Skeletal muscle cell (primary cell): ENCODE results near the gene ZNF613.
A peak's percentile ranks its signal among the peaks of the same experiment; 100 is the strongest.
"Not testable (repeated sequence)": the region's sequence is repeated elsewhere in the genome, so short reads cannot be mapped to it uniquely, and the experiment has no call there.

ENCODE experiments used
- DNase-seq: peaks from one replicate; pipeline ENCODE4 v3.0.0-alpha.2; 2010; ENCODE audit warnings: low read depth
- H3K4me3 ChIP-seq: 2 replicates; pipeline ENCODE4 v1.5.1; 2011; ENCODE audit warnings: low read depth, mild to moderate bottlenecking, control low read depth, low read length, moderate library complexity

Gene ZNF613

GRCh38 chr19:51927859-51928258 is 587 bp downstream of the ZNF613 start:
- H3K4me3 ChIP-seq = peak overlapping the region; percentile 87

GRCh38 chr19:51931921-51932320 is 4.6 kb downstream of the ZNF613 start:
- no peak for DNase-seq
- H3K4me3 ChIP-seq = no peak overlapping the region

More at GRCh38 chr19:51927859-51928258, 587 bp downstream of the ZNF613 start:
- DNase-seq = no peak

GRCh38 chr19:51938936-51939335 is 11.7 kb downstream of the ZNF613 start:
- DNase-seq = no peak
- no peak overlapping the region for H3K4me3 ChIP-seq

GRCh38 chr19:51944798-51945552 is 17.7 kb downstream of the ZNF613 start:
- DNase-seq = no peak
- no peak overlapping the region for H3K4me3 ChIP-seq

GRCh38 chr19:51946602-51947001 is 19.3 kb downstream of the ZNF613 start:
- no peak overlapping the region for H3K4me3 ChIP-seq
- no peak for DNase-seq

- DNase-seq = peak; percentile 12
- peak overlapping the region; percentile 47 for H3K4me3 ChIP-seq
These were observed 21.7 kb downstream of the ZNF613 start for GRCh38 chr19:51948975-51949374.

GRCh38 chr19:51957846-51958245 is 30.6 kb downstream of the ZNF613 start:
- not testable (repeated sequence) for H3K4me3 ChIP-seq, DNase-seq

GRCh38 chr19:51959791-51960190 is 32.5 kb downstream of the ZNF613 start:
- no peak overlapping the region for H3K4me3 ChIP-seq
- DNase-seq = no peak

- not testable (repeated sequence) for H3K4me3 ChIP-seq, DNase-seq
These were observed 33.5 kb downstream of the ZNF613 start for GRCh38 chr19:51960621-51961233.

- DNase-seq = no peak
- H3K4me3 ChIP-seq = no peak overlapping the region
These were observed 38.3 kb downstream of the ZNF613 start for GRCh38 chr19:51965583-51965982.

GRCh38 chr19:51970718-51971117 is 43.4 kb downstream of the ZNF613 start:
- no peak overlapping the region for H3K4me3 ChIP-seq
- no peak for DNase-seq

GRCh38 chr19:51971624-51972023 is 44.4 kb downstream of the ZNF613 start:
- no peak for DNase-seq
- no peak overlapping the region for H3K4me3 ChIP-seq

GRCh38 chr19:51975787-51976186 is 48.5 kb downstream of the ZNF613 start:
- DNase-seq, H3K4me3 ChIP-seq: not testable (repeated sequence)

GRCh38 chr19:51976852-51977251 is 49.6 kb downstream of the ZNF613 start:
- H3K4me3 ChIP-seq = no peak overlapping the region
- DNase-seq = no peak

- no peak overlapping the region for H3K4me3 ChIP-seq
These were observed 50.1 kb downstream of the ZNF613 start for GRCh38 chr19:51977346-51977745.

GRCh38 chr19:51978882-51979281 is 51.6 kb downstream of the ZNF613 start:
- no peak for DNase-seq
- H3K4me3 ChIP-seq = no peak overlapping the region

More at GRCh38 chr19:51977346-51977745, 50.1 kb downstream of the ZNF613 start:
- no peak for DNase-seq

- H3K4me3 ChIP-seq = no peak overlapping the region
- peak; percentile 17 for DNase-seq
These were observed 53.0 kb downstream of the ZNF613 start for GRCh38 chr19:51980116-51980736.

GRCh38 chr19:51980926-51981325 is 53.7 kb downstream of the ZNF613 start:
- DNase-seq, H3K4me3 ChIP-seq: not testable (repeated sequence)

GRCh38 chr19:51983361-51983760 is 56.1 kb downstream of the ZNF613 start:
- no peak for DNase-seq
- H3K4me3 ChIP-seq = no peak overlapping the region
